ENCODE data around the gene CLIC3. TPM values are rescaled to one million over a fixed set of nuclear protein-coding genes. Genes with fewer than 3 reads are reported as not detected.

The CLIC3 gene
- total RNA-seq, 1 experiment from 2014 or later, result 6.2 TPM

GRCh38 chr9:136947955-136948510 is 48.3 kb downstream of the CLIC3 start:
- H3K4me3 ChIP-seq (ENCODE audit: low read depth in 2 of 2, low read length in 2 of 2), result no peak overlapping the region
- intact Hi-C loops (cut with micrococcal nuclease; ENCODE audit: unreplicated experiment) (loop anchor here (10.0 kb wide), 1 partner anchor 87 kb away; the partner anchor contains the start of gene FUT7), in situ Hi-C loops (cut with HindIII; ENCODE audit: low pct_unique_long_range_greater_than_20kb, low sequenced_read_pairs) (no loop called here)
- no peaks in the 10 kb centered on the region for H3K27me3 ChIP-seq (ENCODE audit: control insufficient read depth, insufficient read depth, low read length)
- H3K9me3 ChIP-seq (ENCODE audit: control insufficient read depth, insufficient read depth, low read depth, low read length), result no peaks in the 10 kb centered on the region
- ChIA-PET CTCF (interaction anchor here (0.8 to 2.1 kb wide), 10 partner anchors 13 to 120 kb away, joined by 3 to 22 read pairs (median 4); partner anchors contain the start of gene CLIC3), POLR2A (no interaction called here)
- peak overlapping the region; percentile 48; the same call in 1 of the 2 replicates for H3K27ac ChIP-seq (ENCODE audit: low read length)
- no peak for TF ChIP-seq POLR2AphosphoS5 (IDR thresholded peaks at IDR 0.05; ENCODE audit: low read depth, low read length)
- no peak for TF ChIP-seq SIN3A (IDR thresholded peaks at IDR 0.05; ENCODE audit: borderline replicate concordance, insufficient read depth, low read depth, low read length)
- peak; percentile 83 for TF ChIP-seq CTCF (IDR thresholded peaks at IDR 0.05)
- TF ChIP-seq REST (IDR thresholded peaks at IDR 0.05; ENCODE audit: insufficient read depth in 1 of 2, low read depth in 2 of 2, low read length in 1 of 2), result no peak
- no peak for TF ChIP-seq TCF7L2 (IDR thresholded peaks at IDR 0.05; ENCODE audit: low read depth, low read length)
- ATAC-seq (0 out of 2 replicates have a peak, but pooled peaks have one; percentile 13), DNase-seq (ENCODE audit: low read depth, low spot score) (no peak)
- peaks cover 7% of the 10 kb centered on the region; the same call in 1 of the 2 replicates for H3K36me3 ChIP-seq (ENCODE audit: control insufficient read depth, insufficient read depth, low read length)
- BruUV-seq (replicated peaks), result no TSS peak
- peaks cover 33% of the 10 kb centered on the region for H3K4me1 ChIP-seq (ENCODE audit: control insufficient read depth, insufficient read depth, low read length)

- no peak for TF ChIP-seq SIN3A (IDR thresholded peaks at IDR 0.05; ENCODE audit: borderline replicate concordance, insufficient read depth, low read depth, low read length)
- TF ChIP-seq TCF7L2 (IDR thresholded peaks at IDR 0.05; ENCODE audit: low read depth, low read length), result no peak
- in situ Hi-C loops (cut with HindIII; ENCODE audit: low pct_unique_long_range_greater_than_20kb, low sequenced_read_pairs), result no loop called here
- ChIA-PET CTCF (interaction anchor here (1.0 to 2.1 kb wide), 7 partner anchors 14 to 121 kb away, joined by 3 to 22 read pairs (median 4); partner anchors contain the start of gene CLIC3), POLR2A (no interaction called here)
- Histone ChIP-seq H3K36me3 (ENCODE audit: control insufficient read depth, insufficient read depth, low read length) (peaks cover 7% of the 10 kb centered on the region; the same call in 1 of the 2 replicates), H3K4me3 (ENCODE audit: low read depth in 2 of 2, low read length in 2 of 2) (no peak overlapping the region), H3K27me3 (ENCODE audit: control insufficient read depth, insufficient read depth, low read length) (no peaks in the 10 kb centered on the region), H3K9me3 (ENCODE audit: control insufficient read depth, insufficient read depth, low read depth, low read length) (no peaks in the 10 kb centered on the region), H3K27ac (ENCODE audit: low read length) (peak overlapping the region; percentile 48; the same call in 1 of the 2 replicates), H3K4me1 (ENCODE audit: control insufficient read depth, insufficient read depth, low read length) (peaks cover 33% of the 10 kb centered on the region)
- ATAC-seq (no peak), DNase-seq (ENCODE audit: low read depth, low spot score) (no peak)
- BruUV-seq (replicated peaks), result no TSS peak
- intact Hi-C loops (cut with micrococcal nuclease; ENCODE audit: unreplicated experiment), result loop anchor here (10.0 kb wide), 1 partner anchor 88 kb away; the partner anchor contains the start of gene FUT7
Observed at GRCh38 chr9:136947028-136947891, 49.1 kb downstream of the CLIC3 start.
